Neural cell (in vitro differentiated cells): Measurements from ENCODE around the gene ROBO1.

Experiments used
- CTCF ChIP-seq: fragments of 450-650 bp; IDR thresholded peaks from 2 replicates; pipeline ENCODE4 v1.5.1; 2014; ENCODE audit warnings: antibody characterized with exemption, mild to moderate bottlenecking, moderate library complexity; ENCODE audit not compliant: poor library complexity, severe bottlenecking
- POLR2AphosphoS5 ChIP-seq: IDR thresholded peaks from 2 replicates; pipeline ENCODE4 v1.6.1; 2012
- TF ChIP-seq, protein P1 (sequence below): IDR thresholded peaks from 2 replicates; pipeline ENCODE4 v1.6.1; 2012; ENCODE audit warnings: borderline replicate concordance

DNA sequence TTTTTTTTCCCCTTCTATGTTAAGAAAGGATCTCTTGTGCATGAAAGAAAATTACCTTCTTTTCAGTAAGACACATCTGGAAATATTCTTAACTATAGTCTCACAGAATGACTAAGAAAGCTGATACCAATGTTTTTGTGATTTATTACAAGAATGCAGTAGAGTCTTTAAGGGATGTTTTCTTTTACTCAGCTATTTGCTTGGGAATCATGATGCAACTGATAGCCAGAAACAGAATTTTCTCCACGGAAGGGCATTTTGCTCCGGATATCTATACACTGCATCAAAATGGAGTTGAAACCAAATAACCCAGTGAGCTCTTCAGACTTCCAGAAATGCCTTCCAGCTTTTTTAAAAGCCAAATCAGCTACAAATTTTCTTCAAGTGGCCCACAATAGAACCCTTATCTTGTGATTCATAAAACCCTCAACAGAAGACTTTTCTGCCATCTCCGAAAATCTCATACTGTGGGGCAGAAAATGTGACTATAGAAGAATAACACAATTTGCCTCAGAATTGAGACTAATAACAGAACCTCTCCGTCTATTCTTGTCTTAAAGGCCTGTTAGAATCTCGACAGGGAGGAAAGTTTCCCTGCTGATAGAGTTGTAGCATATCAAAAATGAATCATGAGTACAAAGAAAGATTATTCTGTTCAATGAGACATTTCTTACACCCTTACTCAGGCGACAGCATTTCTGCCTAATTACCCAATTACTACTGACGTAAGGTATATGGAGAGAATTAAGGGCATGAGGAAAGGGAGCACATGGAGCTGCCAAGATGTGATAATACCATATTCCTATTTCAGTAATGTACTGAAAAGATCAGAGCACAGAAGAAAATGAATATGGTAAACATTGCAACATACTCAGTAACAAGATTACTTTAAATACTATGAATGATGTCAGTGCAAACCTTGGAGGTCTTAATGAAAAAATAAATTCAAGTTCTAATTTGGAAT is 900.1 kb downstream of the ROBO1 start:
- TF ChIP-seq, protein P1, sequence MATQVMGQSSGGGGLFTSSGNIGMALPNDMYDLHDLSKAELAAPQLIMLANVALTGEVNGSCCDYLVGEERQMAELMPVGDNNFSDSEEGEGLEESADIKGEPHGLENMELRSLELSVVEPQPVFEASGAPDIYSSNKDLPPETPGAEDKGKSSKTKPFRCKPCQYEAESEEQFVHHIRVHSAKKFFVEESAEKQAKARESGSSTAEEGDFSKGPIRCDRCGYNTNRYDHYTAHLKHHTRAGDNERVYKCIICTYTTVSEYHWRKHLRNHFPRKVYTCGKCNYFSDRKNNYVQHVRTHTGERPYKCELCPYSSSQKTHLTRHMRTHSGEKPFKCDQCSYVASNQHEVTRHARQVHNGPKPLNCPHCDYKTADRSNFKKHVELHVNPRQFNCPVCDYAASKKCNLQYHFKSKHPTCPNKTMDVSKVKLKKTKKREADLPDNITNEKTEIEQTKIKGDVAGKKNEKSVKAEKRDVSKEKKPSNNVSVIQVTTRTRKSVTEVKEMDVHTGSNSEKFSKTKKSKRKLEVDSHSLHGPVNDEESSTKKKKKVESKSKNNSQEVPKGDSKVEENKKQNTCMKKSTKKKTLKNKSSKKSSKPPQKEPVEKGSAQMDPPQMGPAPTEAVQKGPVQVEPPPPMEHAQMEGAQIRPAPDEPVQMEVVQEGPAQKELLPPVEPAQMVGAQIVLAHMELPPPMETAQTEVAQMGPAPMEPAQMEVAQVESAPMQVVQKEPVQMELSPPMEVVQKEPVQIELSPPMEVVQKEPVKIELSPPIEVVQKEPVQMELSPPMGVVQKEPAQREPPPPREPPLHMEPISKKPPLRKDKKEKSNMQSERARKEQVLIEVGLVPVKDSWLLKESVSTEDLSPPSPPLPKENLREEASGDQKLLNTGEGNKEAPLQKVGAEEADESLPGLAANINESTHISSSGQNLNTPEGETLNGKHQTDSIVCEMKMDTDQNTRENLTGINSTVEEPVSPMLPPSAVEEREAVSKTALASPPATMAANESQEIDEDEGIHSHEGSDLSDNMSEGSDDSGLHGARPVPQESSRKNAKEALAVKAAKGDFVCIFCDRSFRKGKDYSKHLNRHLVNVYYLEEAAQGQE: no peak
- TF ChIP-seq CTCF: no peak
- peak; percentile 50 for TF ChIP-seq POLR2AphosphoS5
